ENCODE measurements around the gene ANO4.

The ANO4 gene

DNA sequence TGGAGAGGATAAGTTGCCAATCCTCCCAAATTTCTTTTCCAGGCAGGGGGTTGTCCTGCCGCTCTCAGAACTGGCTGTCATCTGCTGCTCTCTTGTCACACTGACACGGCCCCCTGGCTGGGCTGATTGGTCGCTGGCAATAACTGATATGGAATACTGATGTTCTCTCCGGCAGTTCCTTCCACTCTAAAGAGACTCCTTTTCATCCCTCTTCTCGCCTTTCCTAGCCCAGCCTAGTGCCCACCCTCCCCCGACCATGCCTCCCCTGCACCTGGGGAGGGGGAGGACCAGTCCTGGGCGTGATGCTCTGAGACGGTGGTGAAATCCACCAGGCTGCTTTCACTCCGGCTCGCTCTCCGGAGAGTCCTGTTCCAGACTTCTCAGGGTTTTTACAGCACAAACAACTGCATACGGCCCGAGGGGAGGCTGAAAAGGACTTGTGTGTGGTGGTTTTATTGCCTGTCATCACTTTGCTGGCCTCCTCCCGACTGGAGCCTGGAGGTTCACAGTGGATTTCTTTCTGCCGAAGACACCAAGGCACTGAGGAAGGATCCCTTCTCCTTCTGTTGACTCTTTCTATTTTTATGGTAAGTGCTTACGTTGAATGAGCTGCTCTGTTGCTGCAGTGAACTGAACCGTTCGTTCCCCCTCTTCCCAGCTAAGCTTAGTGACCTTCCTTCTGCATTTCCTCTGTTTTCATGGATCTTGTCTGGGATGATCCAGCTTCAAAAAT is at the start of gene ANO4:
TSS of gene ANO4 (plus strand) at position 336 of the 733 bp plus-strand sequence. CDS start 107,010 bp downstream, outside the sequence.
- DNase-seq (ENCODE audit: low read depth), result no peak

DNA sequence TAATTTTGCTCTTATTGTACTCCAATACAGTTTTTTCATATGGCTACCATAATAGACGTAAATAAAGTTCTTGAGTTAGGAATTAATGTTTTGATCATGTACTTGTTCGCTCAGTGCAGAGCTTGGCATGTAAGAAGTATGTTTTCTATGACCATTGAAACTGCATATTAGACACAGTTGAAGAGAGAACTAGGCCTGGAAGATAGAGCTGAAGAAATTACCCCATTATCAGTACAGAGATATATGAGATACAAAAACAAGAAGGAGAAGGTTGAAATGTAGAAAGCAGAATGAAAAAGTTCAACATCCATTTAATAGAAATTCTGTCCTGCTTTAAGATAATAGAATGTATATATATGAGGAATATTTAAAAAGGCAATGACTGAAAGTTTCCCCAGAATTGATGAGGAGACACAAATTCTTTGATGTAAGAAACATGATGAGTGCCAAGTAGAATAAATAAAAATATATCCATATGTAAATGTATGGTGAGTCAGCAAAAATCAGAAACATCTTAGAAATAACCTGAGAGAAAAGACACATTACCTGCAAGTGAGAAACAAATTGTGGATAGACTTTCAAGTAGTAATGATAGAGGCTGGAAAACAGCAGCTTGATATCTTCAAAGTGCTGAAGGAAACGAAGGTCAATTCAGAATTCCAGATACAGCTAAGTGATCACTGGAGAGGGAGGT is 49.1 kb upstream of the ANO4 start:
- DNase-seq (ENCODE audit: low read depth), result no peak

DNA sequence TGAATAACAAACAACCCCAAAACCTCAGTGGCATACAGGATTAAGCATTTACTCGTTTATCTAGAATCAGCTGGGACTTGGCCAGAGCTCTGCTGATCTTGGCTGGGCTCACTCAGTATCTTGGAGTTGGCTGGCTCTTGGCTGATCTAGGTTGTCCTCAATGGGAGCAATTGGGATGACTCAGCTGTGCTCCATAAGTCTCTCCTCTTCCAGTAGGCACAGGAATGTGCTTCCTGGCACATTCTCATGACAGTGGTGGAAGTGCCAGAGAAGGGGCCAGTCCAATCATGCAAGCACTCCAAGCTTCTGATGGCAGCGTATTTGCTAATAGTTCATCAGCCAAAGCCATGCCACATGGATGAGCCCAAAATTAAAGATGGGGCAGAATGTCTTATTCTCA is 41.7 kb upstream of the ANO4 start:
- DNase-seq (ENCODE audit: low read depth), result no peak

DNA sequence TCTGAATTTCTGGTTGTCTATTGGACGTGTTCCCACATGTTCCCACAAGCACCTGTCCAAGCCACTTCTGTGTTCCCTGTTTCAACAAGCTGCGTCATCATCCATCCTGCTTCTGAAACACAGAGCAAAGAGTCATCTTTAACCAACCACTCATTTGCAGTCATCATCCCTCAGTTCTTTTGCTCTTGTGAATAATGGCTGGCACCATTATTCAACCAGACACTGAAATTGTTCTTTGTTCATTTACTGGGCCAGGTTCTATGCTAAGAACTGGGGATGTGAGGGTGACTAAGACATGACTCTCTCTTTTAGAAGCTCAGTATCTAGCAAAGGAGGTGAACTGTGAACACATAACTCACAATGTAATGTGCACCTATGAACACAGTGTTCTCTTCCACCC is 40.7 kb upstream of the ANO4 start:
- DNase-seq (ENCODE audit: low read depth), result no peak

DNA sequence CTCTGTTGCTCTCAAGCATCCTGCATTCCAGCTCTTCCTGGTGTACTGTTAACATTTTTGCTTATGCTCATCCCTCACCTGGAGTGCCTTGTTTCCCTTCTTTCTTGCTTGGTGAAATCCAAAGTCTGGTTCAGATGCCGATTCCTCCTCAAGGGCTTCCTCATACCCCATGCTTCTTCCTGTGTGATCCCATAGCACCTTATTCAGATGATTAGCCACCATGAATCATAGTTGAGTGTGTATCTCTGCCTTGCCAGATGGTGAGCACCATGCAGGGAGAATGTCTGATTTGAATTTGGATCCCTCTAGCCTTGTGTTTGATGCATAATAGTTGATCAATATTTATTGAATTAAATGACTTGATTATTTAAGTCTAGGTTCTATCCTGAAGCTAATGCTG is 39.4 kb upstream of the ANO4 start:
- no peak for DNase-seq (ENCODE audit: low read depth)

DNA sequence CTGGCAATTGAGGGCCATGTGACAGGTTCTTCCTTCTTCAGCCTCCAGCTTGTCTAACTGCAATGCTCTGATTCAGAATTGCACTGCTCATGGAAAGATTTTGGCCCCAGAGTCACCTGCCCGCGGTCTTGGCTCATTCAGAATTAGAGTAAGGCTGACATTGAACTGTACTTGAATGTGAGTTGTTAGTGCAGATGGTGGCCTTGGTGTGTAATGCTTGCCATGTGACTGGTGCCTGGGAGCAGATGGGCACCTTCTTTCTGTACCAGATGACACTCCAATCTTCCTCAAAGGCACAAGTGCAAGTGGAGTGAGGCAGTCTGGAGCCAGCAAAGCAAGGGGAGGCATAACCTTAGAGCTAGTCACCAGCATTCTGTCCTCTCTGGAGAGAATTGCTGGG is 36.5 kb upstream of the ANO4 start:
- DNase-seq (ENCODE audit: low read depth), result no peak

DNA sequence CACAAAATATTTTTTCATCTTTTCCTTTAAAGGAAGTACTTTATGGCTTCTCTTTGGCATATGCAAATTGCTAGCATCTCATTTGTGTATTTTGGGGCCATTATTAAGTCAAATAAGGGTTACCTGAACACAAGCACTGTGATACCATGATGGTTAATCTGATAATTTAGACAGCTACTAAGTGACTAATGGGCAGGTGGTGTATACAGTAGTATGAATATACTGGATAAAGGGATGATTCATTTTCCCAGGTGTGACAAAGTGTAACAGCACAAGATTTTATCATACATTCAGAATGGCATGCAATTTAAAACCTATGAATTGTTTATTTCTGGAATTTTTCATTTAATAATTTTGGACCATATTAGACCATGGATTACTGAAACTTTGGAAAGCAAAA is 27.2 kb upstream of the ANO4 start:
- no peak for DNase-seq (ENCODE audit: low read depth)

DNA sequence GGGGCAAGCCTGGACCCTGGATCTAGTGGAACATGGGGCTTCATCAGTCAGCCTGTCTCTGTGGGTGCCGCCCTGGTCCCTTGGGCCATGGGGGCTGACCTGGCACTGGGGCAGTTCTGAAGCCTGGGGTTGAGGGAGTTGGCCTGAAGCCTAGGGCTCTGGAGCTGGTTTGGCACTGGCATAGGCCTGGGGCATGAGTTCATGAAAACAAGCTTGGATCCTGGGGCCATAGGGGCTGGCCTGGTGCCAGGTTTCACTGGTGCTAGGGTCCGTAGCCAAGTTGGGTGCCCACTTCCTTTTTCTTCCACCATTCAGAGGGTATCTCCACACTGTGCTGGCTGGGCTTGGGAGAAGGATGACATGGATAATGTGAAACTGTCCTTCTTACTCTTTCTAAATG is 26.6 kb upstream of the ANO4 start:
- no peak for DNase-seq (ENCODE audit: low read depth)

DNA sequence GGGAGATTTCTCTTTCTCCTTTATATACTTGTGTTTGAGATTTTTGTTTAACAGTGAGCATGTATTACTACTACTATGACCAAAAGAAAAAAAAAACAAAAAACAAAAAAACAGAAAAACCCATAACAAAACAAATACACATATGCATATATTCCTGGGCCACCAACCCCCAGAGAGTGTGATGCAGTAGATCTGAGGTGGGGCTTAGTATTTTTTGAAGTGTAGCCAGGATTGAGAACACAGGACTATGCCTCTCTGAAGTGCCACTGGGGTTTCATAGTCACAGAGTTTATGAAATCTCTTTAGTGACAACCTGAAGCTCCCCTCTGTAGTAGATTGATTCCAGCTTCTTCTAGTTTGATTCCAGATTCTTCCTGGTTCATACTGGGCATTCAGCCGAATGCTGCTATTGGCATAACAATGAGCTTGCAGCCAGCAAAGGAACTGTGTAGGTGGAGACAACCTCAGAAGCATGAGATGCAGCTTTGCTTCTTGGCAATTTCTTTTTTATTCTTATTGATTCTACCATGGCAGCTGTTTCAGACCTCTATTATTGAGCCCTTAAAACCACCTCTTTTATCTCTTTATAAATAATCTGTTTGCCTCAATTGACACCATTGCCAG is 15.5 kb upstream of the ANO4 start:
- no peak for DNase-seq (ENCODE audit: low read depth)

DNA sequence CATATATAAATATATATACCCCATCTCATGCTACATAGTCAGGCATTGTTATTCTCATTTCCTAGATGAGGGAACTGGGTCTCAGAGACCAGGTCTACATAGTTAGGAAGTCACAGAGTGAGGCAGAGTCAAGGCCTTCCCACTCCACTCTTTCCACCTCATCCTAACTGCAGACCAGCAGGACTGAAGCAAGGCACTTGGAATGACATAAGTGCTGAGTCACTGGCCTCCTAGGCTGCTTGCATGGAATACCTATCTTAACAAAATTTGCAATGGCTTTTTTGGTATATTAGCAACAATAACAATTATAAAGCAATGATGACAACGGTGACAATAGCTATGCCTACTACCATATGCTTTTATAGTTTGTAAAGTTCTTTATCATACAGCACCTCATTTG is 5.4 kb upstream of the ANO4 start:
- DNase-seq (ENCODE audit: low read depth), result no peak

DNA sequence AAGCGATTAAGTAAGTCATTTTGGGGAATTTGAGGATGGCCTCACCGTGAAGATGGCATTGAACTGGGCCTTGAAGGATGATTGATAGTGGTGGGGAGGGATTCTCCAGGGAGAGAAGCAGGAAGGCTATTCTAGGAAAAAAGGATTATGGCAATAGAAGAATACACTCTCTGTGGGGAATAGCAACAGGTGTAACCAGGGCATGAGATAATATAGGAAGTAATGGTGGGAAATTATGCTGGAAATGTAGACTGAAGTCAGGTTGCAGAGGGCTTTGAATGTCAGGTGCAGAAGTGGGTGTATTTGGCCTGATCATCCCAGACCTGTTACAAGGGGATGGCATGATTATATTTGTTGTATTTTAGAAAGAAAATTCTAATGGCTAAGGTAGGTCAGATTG is 4.6 kb upstream of the ANO4 start:
- no peak for DNase-seq (ENCODE audit: low read depth)

DNA sequence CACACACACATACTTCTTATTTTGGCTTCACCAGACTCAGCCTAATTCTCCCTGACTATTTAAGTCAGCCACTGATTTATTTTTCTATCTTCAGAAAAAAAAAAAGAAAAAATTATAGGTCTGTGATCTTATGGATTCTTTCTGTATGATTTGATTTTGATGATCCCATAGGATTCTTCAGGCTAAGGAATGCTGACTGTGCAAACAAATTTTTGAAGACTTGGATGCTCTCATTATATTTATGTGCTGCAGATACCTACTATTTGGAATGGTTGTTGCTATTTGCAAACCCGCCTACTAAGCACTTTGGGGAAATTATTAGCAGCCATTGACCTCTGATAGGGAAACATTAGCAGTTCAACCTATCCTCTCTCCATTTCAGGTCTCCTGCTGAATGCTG is 4.0 kb upstream of the ANO4 start:
- no peak for DNase-seq (ENCODE audit: low read depth)

DNA sequence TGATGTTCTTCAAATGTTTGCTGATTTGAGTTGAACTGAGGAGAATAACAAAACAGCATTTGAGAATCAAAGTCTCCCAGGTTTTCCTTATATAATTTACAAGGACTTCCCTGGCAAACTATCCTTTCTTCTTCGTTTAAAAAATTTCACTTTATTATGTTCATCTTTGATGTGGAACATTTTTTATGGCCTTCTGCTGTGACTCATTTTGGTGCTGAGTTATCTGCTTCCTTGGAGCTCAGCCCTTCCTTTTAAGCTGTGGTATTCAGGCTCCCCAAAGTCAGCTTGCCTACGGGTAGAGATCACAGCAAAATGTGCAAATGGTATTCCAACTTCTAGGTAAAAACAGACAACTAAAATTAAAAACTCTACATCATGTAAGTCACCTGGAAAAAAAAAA is 1.4 kb upstream of the ANO4 start:
- DNase-seq (ENCODE audit: low read depth), result no peak

DNA sequence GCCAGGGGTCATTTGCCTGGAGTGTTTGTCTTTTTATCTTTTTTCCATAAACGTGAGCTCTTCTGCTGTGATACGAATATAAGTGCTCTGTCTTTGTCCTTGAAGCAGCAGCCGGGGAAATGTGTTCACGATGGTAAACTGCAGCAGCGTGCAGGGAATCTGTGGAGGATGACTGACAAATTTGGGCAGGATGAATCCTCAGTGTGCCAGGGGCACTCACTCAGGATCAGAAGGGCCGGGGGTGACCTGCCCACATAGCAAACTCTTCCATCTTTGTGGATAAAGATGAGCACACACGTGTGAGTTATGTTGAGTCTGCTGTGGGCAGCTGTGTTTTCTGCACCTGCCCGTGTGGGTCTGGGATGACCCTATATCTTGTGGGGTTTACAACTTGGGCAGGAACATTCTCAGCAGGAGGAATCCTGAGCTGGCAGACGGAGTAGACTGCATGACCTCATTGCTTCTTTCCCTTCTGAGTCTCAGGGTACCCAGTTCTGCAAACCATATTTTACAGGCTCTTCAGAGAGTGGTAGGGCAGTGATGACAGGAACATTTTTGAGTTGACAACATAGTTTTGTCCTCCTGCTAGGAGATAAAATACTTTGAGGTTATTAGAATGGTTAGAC is 711 bp downstream of the ANO4 start:
- no peak for DNase-seq (ENCODE audit: low read depth)

DNA sequence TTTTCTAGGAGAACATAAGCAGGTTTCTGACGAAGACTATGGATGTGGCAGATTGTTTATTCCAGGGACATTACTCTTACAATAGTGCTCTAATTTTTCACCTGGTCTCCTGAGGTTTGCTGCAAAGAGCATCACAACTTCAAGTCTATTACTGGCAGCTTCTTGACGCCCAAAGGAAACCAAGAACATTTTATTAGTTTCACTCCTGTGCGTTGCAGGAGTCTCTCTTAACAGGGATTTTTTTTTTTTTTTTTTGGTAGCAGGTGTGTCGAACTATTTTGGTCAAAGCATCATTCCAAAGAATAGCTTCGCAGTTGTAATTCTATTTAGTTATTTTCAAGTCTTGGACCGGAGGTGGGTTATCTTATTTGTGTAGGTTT is 1.2 kb downstream of the ANO4 start:
- no peak for DNase-seq (ENCODE audit: low read depth)

DNA sequence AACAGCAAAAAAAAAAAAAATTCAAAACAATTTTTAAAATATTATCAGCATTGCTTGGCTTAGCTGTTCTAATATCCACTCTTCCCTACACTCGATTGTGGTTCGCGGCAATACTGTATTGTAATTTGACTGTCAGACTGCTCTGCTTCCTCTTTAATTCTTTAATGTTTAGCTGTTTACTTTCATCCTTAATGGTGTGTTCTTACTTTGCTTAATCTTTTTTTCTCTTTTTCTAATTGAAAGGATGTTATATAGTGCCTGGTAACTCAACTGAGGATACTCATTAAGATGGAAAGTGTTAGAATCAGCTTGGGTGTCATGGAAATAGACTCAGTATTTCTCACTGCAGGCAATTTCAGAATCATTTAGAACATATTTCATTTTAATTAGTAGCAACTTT is 2.0 kb downstream of the ANO4 start:
- no peak for DNase-seq (ENCODE audit: low read depth)

DNA sequence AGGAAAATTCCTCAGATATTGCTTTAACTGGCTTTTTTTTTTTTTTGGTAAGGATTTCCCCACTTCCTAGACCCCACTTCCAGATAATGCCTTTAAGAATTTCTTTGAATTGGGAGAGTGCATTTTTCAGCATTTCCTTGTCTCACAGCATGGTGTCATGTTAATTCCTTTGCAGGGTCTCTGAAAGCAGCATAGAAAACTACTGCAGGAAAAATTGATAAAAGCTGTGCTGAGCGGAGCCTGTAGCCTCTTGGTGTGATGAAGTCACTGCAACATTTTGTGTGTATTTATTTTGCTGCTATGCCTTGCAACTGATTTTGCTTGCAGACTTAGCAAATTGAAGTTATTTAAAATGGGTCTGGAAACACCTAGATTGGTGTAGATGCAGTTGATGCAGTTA is 2.7 kb downstream of the ANO4 start:
- no peak for DNase-seq (ENCODE audit: low read depth)

DNA sequence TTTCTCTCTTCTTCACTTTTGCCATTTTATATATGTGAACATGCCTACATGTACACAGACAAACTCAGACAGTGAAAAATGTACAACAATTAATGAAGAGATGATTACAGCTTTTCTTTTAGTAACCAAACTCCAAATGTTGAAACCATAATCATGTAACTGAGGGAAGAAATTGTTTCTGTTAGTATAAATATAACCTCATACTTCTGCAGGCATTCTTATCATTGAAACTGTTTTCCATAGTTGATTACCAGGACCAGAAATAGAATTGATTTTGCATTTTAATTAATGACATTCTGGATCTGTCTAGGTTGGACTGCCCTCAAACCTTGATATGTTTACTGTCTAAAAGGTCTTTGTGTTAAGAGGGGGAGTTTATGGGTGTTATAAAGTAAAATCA is 3.2 kb downstream of the ANO4 start:
- DNase-seq (ENCODE audit: low read depth), result no peak

DNA sequence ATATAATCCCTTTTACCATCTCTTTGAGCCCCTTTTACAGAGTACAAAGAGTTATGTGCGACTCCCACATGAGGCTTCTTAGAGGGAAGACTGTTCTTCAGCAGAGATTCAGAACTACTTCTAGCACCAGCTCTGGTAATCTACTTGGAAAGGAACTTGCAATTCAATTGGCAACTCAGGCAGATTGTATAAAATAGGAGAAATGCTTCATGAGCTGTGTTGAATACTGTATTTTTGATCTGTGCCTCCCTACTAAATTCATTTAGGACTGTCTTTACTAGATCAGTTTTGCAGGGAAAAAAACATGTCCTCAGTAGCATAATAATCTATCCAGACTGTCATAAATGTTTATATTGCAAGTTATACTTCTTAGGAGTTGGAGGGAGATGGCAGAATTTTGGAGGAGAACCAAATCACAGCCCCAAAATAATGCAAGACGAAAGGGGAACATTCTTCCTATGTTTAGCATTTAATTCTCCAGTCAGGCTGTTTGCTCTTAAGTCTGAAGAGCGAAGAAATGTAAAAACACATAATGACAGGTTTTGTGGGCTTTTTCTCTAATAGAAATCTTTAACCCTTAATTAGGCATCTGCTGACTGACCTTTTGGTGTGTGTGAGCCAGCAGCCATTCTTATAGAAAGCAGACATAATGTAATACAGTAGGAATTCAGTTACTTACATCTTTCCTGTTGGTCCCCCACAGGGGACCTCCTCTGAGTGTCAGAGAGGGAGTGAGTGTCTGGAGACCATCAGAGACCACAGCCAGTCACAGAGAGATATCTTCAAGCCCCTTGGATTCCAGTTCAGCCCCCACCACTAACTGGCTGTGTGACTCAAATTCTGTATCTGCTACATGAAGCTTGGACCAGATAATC is 3.9 kb downstream of the ANO4 start:
- DNase-seq (ENCODE audit: low read depth), result no peak

DNA sequence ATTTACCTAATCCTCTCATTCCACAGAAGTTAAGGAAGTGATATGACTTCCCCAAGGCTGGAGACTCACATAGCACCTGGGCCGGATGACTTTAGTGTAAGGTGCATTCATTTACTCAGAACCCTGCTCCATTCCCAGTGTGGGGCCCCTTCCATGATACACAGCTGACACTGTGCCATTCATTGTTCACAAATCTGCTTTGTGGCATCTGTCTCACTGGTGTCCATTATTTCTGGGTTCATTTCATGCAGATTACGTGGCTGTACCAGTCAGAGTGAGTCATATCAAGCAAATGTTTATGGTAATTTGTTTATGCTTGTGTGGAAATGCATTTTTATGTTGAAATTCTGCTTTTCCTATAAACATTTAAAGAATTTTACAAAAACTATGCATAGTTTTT is 5.2 kb downstream of the ANO4 start:
- no peak for DNase-seq (ENCODE audit: low read depth)

DNA sequence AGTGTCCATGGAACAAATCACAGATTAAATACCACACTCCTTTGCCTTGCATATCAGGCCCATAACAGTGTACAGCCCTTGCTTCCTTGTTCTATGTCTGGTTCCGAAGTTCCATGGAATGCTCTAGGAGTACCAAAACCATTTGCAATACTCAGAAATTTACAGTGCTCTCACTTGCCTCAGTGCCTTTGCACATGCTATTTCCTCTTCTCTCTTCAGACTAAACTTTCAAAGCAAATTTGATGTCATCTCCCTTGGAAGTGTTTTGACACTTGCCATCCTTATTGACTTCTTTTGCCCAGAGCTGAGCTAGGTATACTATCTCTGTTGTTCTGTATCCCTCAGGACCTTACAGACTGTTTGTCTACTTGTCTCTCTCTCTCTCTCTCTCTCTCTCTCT is 6.1 kb downstream of the ANO4 start:
- no peak for DNase-seq (ENCODE audit: low read depth)

DNA sequence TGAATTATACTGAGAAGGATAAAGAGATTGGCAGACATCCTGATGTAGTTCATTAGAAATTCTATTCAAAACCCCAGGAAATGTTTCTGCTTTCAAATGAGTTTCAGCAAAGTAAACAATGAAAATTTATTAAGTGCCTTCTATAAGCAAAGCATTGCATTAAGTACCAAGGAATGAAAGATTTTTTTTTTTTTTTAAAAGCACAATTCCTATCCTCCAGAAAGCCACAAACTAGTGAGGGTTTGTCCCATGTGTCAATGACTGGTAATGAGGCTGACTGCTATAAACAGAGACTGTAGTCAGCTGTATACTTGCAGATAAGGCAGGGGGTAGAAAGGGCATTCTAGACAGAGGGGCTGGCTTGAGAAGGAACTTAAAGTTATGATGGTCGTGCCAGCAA is 6.7 kb downstream of the ANO4 start:
- no peak for DNase-seq (ENCODE audit: low read depth)

Data from stimulated activated CD8-positive, alpha-beta memory T cell treated with anti-CD3 and anti-CD28 coated beads, Interleukin-15, amount 100 ng/mL, for 24 hours (primary cell).